ENCODE results near the gene ANAPC13. TPM values are rescaled to one million over a fixed set of nuclear protein-coding genes. Genes with fewer than 3 reads are reported as not detected.

ANAPC13 gene
- total and polyA plus RNA-seq, 2 of the 13 experiments (the other 11 are each of a cell fraction or from before 2014, with no cell fraction given), result 48.7 to 69.1 TPM

DNA sequence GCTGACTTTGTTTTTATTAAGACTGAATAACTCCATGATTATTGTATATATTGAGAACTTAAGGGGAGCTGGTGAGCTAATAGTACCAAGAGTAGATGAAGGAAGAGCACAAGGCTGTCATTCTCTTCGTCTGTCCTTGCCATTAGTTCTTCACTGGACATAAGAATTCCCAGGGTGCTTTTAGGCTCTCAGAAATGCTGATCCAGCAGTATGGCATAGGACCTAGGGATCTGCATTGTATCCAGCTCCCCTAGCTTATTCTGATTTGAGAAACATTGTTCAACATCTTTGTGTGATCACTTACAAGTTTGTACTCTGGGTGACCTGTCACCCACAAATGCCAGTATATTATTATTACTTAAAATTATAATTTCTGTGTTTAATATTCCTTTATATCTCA lies 47.7 kb upstream of the ANAPC13 start:
- Histone ChIP-seq H2AFZ (ENCODE audit: low read length) (no peak overlapping the region), H3K4me2 (ENCODE audit: low read depth, low read length) (no peak overlapping the region), H3K9ac (ENCODE audit: insufficient read depth, low read depth, low read length) (no peak overlapping the region), H3K36me3 (replicated peaks in 1 of 2; ENCODE audit: control insufficient read depth in 1 of 2, insufficient read depth in 2 of 2, low read length in 2 of 2) (peaks cover 5 to 6% of the 10 kb centered on the region in 2 experiments), H3K27ac (ENCODE audit: extremely low read length, insufficient read depth, low read length) (no peak overlapping the region), H3K4me3 (replicated peaks in 1 of 3; ENCODE audit: insufficient read depth in 1 of 3, low read depth in 2 of 3, low read length in 3 of 3) (no peak overlapping the region), H3K27me3 (ENCODE audit: control insufficient read depth in 1 of 2, insufficient read depth in 2 of 2, low read length in 2 of 2) (no peaks in the 10 kb centered on the region), H3K9me3 (ENCODE audit: low read length) (no peaks in the 10 kb centered on the region), H3K79me2 (ENCODE audit: insufficient read depth, low read length) (no peaks in the 10 kb centered on the region), H3K4me1 (ENCODE audit: insufficient read depth, low read length) (no peaks in the 10 kb centered on the region), H4K20me1 (ENCODE audit: insufficient read depth, low read length) (no peaks in the 10 kb centered on the region)
- DNase-seq (ENCODE audit: low spot score), result no peak
- no peak for FAIRE-seq
- in situ Hi-C loops (cut with HindIII; ENCODE audit: extremely low pct_ligation_motif_present, low pct_unique_long_range_greater_than_20kb), result no loop called here
- CTCF ChIA-PET (ENCODE audit: low intra/inter-chr PET ratio, low total read pairs), result no interaction called here
- TF ChIP-seq MAFF (IDR thresholded peaks at IDR 0.05; ENCODE audit: low read depth, low read length) (peak; percentile 82), ZNF550 (CRISPR knock-in tag; IDR thresholded peaks at IDR 0.05; ENCODE audit: borderline replicate concordance) (no peak), ZFYVE20 (CRISPR knock-in tag; IDR thresholded peaks at IDR 0.05; ENCODE audit: borderline replicate concordance, low read depth) (no peak), TAF15 (IDR thresholded peaks at IDR 0.05; ENCODE audit: low read depth, low read length, poor library complexity, severe bottlenecking) (no peak), MAFK (conservative IDR thresholded peaks at IDR 0.05 in 1 of 2, IDR thresholded peaks at IDR 0.05 in 1 of 2; ENCODE audit: low read length in 2 of 2) (peak; percentile 85 to 90), ZXDC (CRISPR knock-in tag; IDR thresholded peaks at IDR 0.05) (no peak), MIXL1 (CRISPR knock-in tag; IDR thresholded peaks at IDR 0.05) (no peak), ZNF574 (CRISPR knock-in tag; IDR thresholded peaks at IDR 0.05) (no peak), JUNB (CRISPR knock-in tag; IDR thresholded peaks at IDR 0.05; ENCODE audit: borderline replicate concordance) (no peak), ZNF678 (CRISPR knock-in tag; IDR thresholded peaks at IDR 0.05) (no peak), ZNF138 (CRISPR knock-in tag; IDR thresholded peaks at IDR 0.05; ENCODE audit: low read depth) (no peak)
- TF ChIP-seq, protein P1, sequence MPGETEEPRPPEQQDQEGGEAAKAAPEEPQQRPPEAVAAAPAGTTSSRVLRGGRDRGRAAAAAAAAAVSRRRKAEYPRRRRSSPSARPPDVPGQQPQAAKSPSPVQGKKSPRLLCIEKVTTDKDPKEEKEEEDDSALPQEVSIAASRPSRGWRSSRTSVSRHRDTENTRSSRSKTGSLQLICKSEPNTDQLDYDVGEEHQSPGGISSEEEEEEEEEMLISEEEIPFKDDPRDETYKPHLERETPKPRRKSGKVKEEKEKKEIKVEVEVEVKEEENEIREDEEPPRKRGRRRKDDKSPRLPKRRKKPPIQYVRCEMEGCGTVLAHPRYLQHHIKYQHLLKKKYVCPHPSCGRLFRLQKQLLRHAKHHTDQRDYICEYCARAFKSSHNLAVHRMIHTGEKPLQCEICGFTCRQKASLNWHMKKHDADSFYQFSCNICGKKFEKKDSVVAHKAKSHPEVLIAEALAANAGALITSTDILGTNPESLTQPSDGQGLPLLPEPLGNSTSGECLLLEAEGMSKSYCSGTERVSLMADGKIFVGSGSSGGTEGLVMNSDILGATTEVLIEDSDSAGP (CRISPR knock-in tag; IDR thresholded peaks at IDR 0.05; ENCODE audit: borderline replicate concordance), result no peak
- POLR2A ChIA-PET, result no interaction called here
- BruUV-seq (replicated peaks), result no TSS peak
- 83% methylated on average over 1 of the region's 1 CpG for WGBS (ENCODE audit: low lambda C conversion rate)
- intact Hi-C loops (cut with micrococcal nuclease; ENCODE audit: unreplicated experiment), result no loop called here
- no peak for ATAC-seq

Measured in HepG2 (cell line).